ENCODE results near the gene IL31RA. TPM values are rescaled to one million over a fixed set of nuclear protein-coding genes. Genes with fewer than 3 reads are reported as not detected.

Gene IL31RA
- total RNA-seq, 1 donor from 2014 or later = not detected

DNA sequence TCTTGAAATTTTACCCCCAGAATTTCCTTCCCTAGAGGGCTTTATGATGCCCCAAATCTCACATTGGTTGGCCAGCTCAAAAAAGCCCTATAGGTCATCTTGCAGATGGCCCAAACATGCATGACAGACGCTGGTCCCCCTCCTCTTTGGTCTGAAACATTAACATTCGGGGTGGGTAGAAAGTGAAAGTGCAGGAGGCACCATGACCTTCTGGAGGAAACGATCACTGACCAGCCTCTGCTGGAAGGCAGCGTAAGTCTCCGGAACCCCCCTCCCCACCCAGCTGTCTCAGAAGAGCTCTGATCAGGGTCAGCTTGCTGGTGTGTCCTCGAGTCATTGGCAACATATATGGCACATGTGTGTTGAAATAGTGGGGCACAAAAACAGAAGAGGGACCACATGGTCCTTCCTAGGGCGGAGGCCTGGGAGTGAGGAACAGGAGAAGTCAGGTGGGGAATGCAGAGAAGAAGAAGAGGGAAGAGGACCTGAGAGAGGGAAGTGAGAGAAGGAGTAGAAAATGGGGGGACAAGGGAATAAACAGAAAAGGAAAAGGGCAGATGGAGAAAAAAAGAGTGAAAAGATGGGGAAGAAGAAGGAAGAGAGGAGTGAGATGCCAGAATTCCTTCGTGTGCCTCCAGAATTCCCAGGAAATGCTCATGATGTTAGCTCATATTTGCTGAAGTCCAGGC, 46.2 kb downstream of the IL31RA start:
- ATAC-seq = no peak
- intact Hi-C loops (cut with micrococcal nuclease) = no loop called here
- DNase-seq = no peak

GRCh38 chr5:55897905-55898304, 46.7 kb downstream of the IL31RA start:
- intact Hi-C loops (cut with micrococcal nuclease) = no loop called here
- DNase-seq (peak; percentile 59), ATAC-seq (peak; percentile 81)

- ATAC-seq (no peak), DNase-seq (no peak)
- intact Hi-C loops (cut with micrococcal nuclease) = no loop called here
Observed at GRCh38 chr5:55899344-55899743, 48.2 kb downstream of the IL31RA start.

- ATAC-seq = no peak
- DNase-seq = no peak
- intact Hi-C loops (cut with micrococcal nuclease) = no loop called here
Observed at GRCh38 chr5:55900068-55900467, 48.9 kb downstream of the IL31RA start.

DNA sequence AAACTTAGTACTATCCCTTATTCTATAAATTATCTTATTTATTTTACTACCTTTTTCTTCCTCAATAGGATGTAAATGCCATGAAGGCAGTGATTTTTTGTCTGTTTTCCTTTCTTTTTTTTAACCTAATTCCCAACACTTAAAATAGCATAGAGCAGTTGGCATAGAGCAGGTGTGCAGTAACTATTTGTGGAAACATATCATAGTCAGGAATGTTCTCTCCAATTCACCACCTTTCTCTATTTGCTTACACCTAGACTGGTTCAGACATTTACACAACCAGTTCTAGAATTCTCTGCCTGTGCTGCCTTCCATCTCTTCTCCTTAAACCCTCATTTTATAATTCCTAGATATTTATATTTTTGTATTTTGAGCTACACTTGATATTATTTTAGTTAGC, 49.6 kb downstream of the IL31RA start:
- ATAC-seq (no peak), DNase-seq (no peak)
- intact Hi-C loops (cut with micrococcal nuclease) = no loop called here

- no peak for ATAC-seq
- intact Hi-C loops (cut with micrococcal nuclease) = no loop called here
- DNase-seq = no peak
Observed at GRCh38 chr5:55902696-55903095, 51.5 kb downstream of the IL31RA start.

DNA sequence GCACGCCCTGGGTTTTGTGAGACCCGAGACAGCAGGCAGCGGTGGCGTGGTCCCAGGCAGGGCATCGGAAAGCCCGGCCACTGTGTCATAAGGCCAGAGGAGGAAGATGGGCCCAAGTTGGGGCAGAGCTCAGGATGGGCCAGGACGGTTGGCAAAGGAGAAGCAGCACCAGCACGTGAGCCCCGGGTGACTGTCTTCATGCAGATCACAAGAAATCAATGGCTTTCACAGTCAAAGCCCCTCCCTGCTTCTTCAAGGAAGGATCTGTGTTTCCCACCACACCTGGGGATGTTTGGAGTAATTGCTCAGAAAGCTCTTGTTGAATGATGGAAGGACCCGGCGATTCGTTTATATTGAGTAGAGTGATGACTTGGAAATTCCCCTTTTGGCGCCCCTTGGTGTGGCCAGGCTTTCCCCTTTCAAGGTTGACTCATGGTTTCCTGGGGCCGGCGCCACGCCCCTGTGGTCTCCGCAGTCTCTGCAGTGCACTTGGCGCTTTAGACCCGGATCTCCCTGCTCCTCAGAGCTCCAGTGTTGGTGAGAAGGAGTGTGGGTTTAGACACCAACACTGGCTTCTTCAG, 52.1 kb downstream of the IL31RA start:
- DNase-seq = peak; percentile 37
- intact Hi-C loops (cut with micrococcal nuclease) = no loop called here
- ATAC-seq = no peak

GRCh38 chr5:55904152-55904551, 53.0 kb downstream of the IL31RA start:
- DNase-seq (peak; percentile 59), ATAC-seq (peak; percentile 73)
- intact Hi-C loops (cut with micrococcal nuclease) = no loop called here

DNA sequence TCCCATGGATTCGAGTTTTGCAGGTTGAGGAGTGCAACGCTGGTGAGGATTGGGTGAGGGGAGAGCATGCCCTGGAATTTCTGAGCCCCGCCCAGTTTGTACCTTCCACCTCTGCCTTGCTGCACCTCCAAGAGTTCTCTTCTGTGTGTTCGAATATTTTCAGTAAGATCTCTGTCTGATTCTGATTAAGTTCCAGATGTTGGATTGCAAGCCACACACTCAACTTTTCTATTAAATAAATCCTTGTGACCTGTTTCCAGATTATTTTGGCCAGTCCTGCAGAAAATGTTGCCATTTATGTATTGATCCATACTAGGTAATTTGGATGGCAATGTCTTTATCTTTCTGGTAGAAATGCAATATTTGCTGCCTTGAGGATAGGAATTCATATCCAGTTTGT, 54.1 kb downstream of the IL31RA start:
- ATAC-seq (no peak), DNase-seq (no peak)
- intact Hi-C loops (cut with micrococcal nuclease) = no loop called here

DNA sequence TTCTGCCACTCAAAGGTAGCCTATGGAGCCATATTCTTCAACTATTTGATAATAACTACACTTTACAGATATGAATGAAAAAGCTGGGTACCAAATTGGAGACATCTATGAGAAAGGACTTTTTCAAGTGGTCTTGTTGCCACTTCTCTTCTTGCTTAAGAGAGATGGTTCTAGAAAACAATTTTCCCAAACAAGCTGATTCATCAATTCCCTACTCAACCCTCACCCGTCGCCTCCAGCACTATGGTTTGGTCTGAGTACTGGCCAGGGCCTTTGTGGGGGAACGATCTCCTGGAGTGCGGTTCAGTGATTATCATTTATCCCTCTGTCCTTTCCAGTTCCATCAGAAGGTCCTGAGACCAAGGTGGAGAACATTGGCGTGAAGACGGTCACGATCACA, 56.8 kb downstream of the IL31RA start:
- DNase-seq (no peak), ATAC-seq (no peak)
- intact Hi-C loops (cut with micrococcal nuclease) = no loop called here

DNA sequence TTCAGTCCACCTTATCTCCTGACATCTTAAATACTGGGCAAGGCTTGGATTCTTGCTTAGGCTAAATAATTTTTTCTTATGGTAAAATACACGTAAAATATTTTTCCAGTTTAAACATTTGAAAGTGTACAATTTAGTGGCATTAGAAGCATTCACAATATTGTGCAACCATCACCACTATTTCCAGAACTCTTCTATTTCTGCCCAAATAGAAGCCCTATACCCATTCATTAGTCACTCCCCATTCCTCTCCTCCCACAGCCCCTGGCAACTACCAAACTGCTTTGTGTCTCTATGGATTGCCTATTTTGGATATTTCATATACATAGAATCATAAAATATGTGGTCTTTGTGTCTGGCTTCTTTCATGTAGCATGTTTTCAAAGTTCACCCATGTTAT, 57.6 kb downstream of the IL31RA start:
- no peak for ATAC-seq
- DNase-seq = no peak
- intact Hi-C loops (cut with micrococcal nuclease) = no loop called here

GRCh38 chr5:55911784-55912653, 60.9 kb downstream of the IL31RA start:
- no peak for ATAC-seq
- intact Hi-C loops (cut with micrococcal nuclease) = no loop called here
- no peak for DNase-seq

GRCh38 chr5:55913466-55914413, 62.6 kb downstream of the IL31RA start:
- ATAC-seq (no peak), DNase-seq (no peak)
- intact Hi-C loops (cut with micrococcal nuclease) = no loop called here

DNA sequence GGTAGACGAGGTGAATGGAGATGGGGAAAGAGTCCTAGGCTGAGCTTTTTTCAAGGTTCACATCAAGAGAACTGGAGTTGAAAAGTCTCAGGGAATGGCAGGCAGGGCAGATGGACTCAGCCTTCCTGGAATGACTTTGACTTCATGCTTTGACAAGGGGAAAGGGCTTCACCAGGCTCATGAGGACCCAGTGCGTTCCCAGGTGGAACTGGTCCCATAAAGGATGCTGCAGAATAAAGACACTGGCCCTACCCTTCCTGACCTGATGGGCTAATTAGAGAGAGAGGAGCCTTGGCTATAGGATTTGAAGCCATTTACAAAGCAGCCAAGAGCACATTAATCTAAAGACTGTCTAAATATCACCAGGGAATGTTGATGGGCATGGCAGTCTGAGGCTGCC, 63.8 kb downstream of the IL31RA start:
- no peak for ATAC-seq
- DNase-seq = no peak
- intact Hi-C loops (cut with micrococcal nuclease) = no loop called here

- intact Hi-C loops (cut with micrococcal nuclease) = no loop called here
- ATAC-seq = no peak
- no peak for DNase-seq
Observed at GRCh38 chr5:55915783-55916182, 64.6 kb downstream of the IL31RA start.

- ATAC-seq = no peak
- no peak for DNase-seq
- intact Hi-C loops (cut with micrococcal nuclease) = no loop called here
Observed at GRCh38 chr5:55916986-55917385, 65.8 kb downstream of the IL31RA start.

DNA sequence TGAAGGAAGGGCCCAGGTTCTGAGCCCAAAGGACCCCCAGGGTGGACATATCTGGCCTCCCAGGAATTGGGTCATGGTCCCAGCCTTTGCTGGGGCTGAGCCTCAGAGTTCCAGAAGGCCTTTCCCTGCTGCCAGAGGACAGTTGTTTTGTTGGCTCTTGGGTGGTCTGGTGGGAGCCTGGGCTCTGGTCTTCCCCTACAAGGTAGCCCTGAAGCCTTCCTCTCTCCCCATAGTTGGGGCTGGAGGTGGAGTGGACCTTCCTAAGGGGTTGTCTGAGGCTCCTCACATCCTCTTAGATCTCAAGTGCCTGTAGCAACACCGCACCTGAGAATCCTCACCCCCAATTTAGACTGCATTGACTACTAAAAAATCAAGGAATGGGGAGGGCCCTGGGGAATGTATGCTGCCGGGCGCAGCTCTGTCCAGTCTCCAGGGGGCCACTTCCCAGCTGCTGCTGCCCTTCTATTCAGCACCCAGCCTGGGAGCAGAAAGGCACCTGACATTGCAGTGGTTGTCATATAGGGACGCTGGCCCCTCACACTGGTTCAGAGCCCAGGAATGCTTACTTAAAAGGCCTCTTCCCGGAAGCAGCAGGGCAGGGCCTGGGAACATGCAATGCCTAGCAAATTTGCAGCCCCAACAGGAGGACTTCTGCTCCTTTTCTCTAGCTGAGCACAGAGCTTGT, 66.4 kb downstream of the IL31RA start:
- intact Hi-C loops (cut with micrococcal nuclease) = no loop called here
- DNase-seq (no peak), ATAC-seq (no peak)

GRCh38 chr5:55918087-55919035, 67.2 kb downstream of the IL31RA start:
- intact Hi-C loops (cut with micrococcal nuclease) = no loop called here
- ATAC-seq (peak; percentile 44), DNase-seq (no peak)

All from left ventricle myocardium superior (tissue), 1 donor.